Measurements from ENCODE around the gene TMEM198.

GRCh38 chr2:219496825-219497494 is 46.9 kb upstream of the TMEM198 start:
- TF ChIP-seq CTCF (IDR thresholded peaks at IDR 0.05), result no peak
- TF ChIP-seq POLR2A (IDR thresholded peaks at IDR 0.05), result no peak
